Osteoblast (primary cell): ENCODE results near the gene RNH1. TPM values are rescaled to one million over a fixed set of nuclear protein-coding genes. Genes with fewer than 3 reads are reported as not detected.
A peak's percentile ranks its signal among the peaks of the same experiment; 100 is the strongest.

Experiments used
- DNase-seq: peaks from one replicate; pipeline ENCODE4 v3.0.0; 2011; ENCODE audit warnings: low spot score, mixed read lengths; ENCODE audit not compliant: insufficient read length; ENCODE audit errors: missing footprints
- H2AFZ ChIP-seq: 2 replicates; pipeline ENCODE4 v1.6.0; 2011; ENCODE audit warnings: mild to moderate bottlenecking, low read length
- H3K27ac ChIP-seq: 2 replicates; pipeline ENCODE4 v1.5.1; 2011; ENCODE audit warnings: mild to moderate bottlenecking, low read depth, low read length, moderate library complexity
- H3K27me3 ChIP-seq: 2 replicates; pipeline ENCODE4 v1.6.0; 2012; ENCODE audit warnings: mild to moderate bottlenecking, control low read depth, inconsistent platforms, low read length, moderate library complexity; ENCODE audit not compliant: insufficient read depth
- H3K36me3 ChIP-seq: 2 replicates; pipeline ENCODE4 v1.5.1; 2011; ENCODE audit warnings: mild to moderate bottlenecking, low read length, control low read depth, moderate library complexity; ENCODE audit not compliant: insufficient read depth
- H3K4me1 ChIP-seq: 2 replicates; pipeline ENCODE4 v1.5.1; 2011; ENCODE audit warnings: mild to moderate bottlenecking, low read length, control low read depth, moderate library complexity; ENCODE audit not compliant: insufficient read depth
- H3K4me2 ChIP-seq: 2 replicates; pipeline ENCODE4 v1.6.0; 2011; ENCODE audit warnings: mild to moderate bottlenecking, low read length; ENCODE audit not compliant: insufficient read depth
- H3K4me3 ChIP-seq: fragments of 200-600 bp; sonication (generic); 3 replicates; pipeline ENCODE4 v1.5.1; 2012; ENCODE audit warnings: mild to moderate bottlenecking, low read length, inconsistent platforms; ENCODE audit not compliant: insufficient read depth
- H3K79me2 ChIP-seq: 2 replicates; pipeline ENCODE4 v1.6.0; 2012; ENCODE audit warnings: mild to moderate bottlenecking, low read length, control low read depth, inconsistent platforms; ENCODE audit not compliant: insufficient read depth
- H3K9me3 ChIP-seq: 2 replicates; pipeline ENCODE4 v1.5.1; 2011; ENCODE audit warnings: low read depth, low read length, control low read depth
- H4K20me1 ChIP-seq: 2 replicates; pipeline ENCODE4 v1.6.0; 2012; ENCODE audit warnings: mild to moderate bottlenecking, low read length, control low read depth; ENCODE audit not compliant: insufficient read depth
- total RNA-seq: library from RNA; depleted of rRNA; stranded (reverse); fragments of >200 nt; gene quantifications from 2 replicates; pipeline ENCODE4 v1.2.3, GENCODE V29; 2012
- TF ChIP-seq, protein P1 (sequence below): IDR thresholded peaks from 2 replicates; pipeline ENCODE4 v1.5.1; 2011; ENCODE audit warnings: mild to moderate bottlenecking, low read depth, low read length, moderate library complexity; ENCODE audit errors: extremely low read depth

The RNH1 gene
- total RNA-seq, 1 donor, result 506 TPM

- Histone ChIP-seq H3K4me1 (no peaks in the 10 kb centered on the region), H3K9me3 (no peaks in the 10 kb centered on the region), H3K27ac (no peak overlapping the region), H3K4me2 (no peak overlapping the region), H3K36me3 (no peaks in the 10 kb centered on the region), H4K20me1 (no peaks in the 10 kb centered on the region), H3K4me3 (no peak overlapping the region), H3K27me3 (no peaks in the 10 kb centered on the region), H3K79me2 (no peaks in the 10 kb centered on the region), H2AFZ (no peak overlapping the region)
- peak; percentile 47 for DNase-seq
- TF ChIP-seq, protein P1, sequence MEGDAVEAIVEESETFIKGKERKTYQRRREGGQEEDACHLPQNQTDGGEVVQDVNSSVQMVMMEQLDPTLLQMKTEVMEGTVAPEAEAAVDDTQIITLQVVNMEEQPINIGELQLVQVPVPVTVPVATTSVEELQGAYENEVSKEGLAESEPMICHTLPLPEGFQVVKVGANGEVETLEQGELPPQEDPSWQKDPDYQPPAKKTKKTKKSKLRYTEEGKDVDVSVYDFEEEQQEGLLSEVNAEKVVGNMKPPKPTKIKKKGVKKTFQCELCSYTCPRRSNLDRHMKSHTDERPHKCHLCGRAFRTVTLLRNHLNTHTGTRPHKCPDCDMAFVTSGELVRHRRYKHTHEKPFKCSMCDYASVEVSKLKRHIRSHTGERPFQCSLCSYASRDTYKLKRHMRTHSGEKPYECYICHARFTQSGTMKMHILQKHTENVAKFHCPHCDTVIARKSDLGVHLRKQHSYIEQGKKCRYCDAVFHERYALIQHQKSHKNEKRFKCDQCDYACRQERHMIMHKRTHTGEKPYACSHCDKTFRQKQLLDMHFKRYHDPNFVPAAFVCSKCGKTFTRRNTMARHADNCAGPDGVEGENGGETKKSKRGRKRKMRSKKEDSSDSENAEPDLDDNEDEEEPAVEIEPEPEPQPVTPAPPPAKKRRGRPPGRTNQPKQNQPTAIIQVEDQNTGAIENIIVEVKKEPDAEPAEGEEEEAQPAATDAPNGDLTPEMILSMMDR, result no peak
Measured at GRCh38 chr11:545171-545570, 38.1 kb upstream of the RNH1 start.

DNA sequence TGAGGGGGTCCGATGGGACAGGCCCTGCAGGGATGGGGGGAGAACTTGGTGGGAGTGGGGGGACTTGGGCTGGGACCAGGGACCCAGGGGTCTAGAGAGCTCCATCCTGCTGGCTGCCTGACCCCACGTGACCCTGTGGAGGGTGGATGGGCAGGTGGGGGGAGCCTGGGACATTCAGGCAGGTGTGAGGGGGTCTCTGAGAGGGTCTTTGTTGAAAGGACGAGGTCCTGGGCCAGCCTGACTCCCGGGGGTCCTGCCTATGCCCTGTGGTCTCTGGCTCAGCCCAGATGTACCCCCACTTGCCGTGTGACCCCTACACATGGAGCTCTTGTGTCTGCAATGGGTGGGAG lies 37.8 kb upstream of the RNH1 start:
- TF ChIP-seq, protein P1, result no peak

GRCh38 chr11:541433-541885 lies 34.4 kb upstream of the RNH1 start:
- H3K27ac ChIP-seq, result no peak overlapping the region
- TF ChIP-seq, protein P1, result no peak
- peak; percentile 89 for DNase-seq
- no peak overlapping the region for H3K4me3 ChIP-seq
- peaks cover 8% of the 10 kb centered on the region for H3K4me1 ChIP-seq
- H2AFZ ChIP-seq, result no peak overlapping the region
- no peaks in the 10 kb centered on the region for H3K9me3 ChIP-seq
- H4K20me1 ChIP-seq, result no peaks in the 10 kb centered on the region
- H3K27me3 ChIP-seq, result no peaks in the 10 kb centered on the region
- H3K79me2 ChIP-seq, result no peaks in the 10 kb centered on the region
- no peaks in the 10 kb centered on the region for H3K36me3 ChIP-seq
- no peak overlapping the region for H3K4me2 ChIP-seq

More for the DNA sequence above, 37.8 kb upstream of the RNH1 start:
- H3K27me3 ChIP-seq, result no peaks in the 10 kb centered on the region
- no peak overlapping the region for H3K4me2 ChIP-seq
- H3K4me3 ChIP-seq, result no peak overlapping the region
- H4K20me1 ChIP-seq, result no peaks in the 10 kb centered on the region
- H3K79me2 ChIP-seq, result no peaks in the 10 kb centered on the region
- H3K36me3 ChIP-seq, result no peaks in the 10 kb centered on the region
- H3K9me3 ChIP-seq, result no peaks in the 10 kb centered on the region
- DNase-seq, result peak; percentile 59
- H3K4me1 ChIP-seq, result no peaks in the 10 kb centered on the region
- H2AFZ ChIP-seq, result no peak overlapping the region
- H3K27ac ChIP-seq, result no peak overlapping the region

DNA sequence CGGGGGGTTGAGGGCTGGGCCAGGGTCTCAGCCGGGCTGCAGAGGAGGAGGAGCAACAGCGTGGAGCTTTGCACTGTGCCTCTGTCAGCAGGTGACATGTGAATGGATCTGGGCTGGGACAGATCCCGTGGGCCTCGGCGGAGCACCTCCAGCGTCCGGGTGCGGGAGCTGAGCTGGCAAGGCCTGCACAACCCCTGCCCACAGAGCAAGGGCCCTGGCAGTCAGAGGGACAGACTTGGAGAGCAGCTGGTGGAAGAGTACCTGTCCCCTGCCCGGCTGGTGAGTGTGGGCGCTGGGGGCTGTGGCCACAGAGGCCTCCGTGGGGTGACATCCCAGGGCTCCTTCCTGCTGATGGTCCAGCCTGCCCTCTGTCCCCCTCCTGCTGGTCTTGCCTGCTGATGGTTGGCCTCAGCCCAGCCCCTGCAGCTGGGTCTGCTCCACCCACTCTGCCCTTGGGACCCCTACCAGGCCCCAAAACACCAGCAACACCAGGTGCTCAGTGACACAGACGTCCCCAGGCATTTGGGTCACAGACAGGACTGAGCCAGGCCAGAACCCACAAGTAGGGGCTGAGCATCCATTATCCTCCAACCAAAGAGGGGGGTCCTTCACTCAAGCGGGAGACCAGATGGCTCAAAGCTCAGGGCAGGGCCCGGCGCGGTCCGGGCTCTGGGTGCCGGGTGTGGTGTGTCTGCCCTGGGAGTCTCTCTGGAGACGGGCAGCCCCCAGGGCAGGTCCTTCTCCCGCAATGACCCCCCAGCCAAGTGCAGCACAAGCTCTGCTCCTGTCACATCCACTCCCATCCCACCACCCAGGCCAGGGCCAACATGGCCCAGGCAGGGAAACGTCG lies 33.8 kb upstream of the RNH1 start:
- peaks cover 13% of the 10 kb centered on the region for H3K4me1 ChIP-seq
- no peak overlapping the region for H3K4me2 ChIP-seq
- no peak overlapping the region for H3K27ac ChIP-seq

More for the DNA sequence above, 33.8 kb upstream of the RNH1 start:
- TF ChIP-seq, protein P1, result no peak
- DNase-seq, result peak; percentile 80
- no peaks in the 10 kb centered on the region for H3K79me2 ChIP-seq
- H3K9me3 ChIP-seq, result no peaks in the 10 kb centered on the region
- no peaks in the 10 kb centered on the region for H3K27me3 ChIP-seq
- H3K4me3 ChIP-seq, result no peak overlapping the region
- no peak overlapping the region for H2AFZ ChIP-seq
- H3K36me3 ChIP-seq, result no peaks in the 10 kb centered on the region
- H4K20me1 ChIP-seq, result no peaks in the 10 kb centered on the region
